CD4-positive, alpha-beta T cell (primary cell): ENCODE results near the gene SCIMP. TPM values are rescaled to one million over a fixed set of nuclear protein-coding genes. Genes with fewer than 3 reads are reported as not detected.
"Not testable (repeated sequence)": the region's sequence is repeated elsewhere in the genome, so short reads cannot be mapped to it uniquely, and the experiment has no call there.

ENCODE experiments used
- ATAC-seq: fragments of 200-7000 bp; cut with Tn5 transposase; one replicate; pipeline ENCODE4 v1.10.0; 2022; ENCODE audit warnings: mild to moderate bottlenecking; ENCODE audit not compliant: poor library complexity
- CTCF ChIA-PET: fragments of 350-600 bp; sonication (Branson Sonifier 250); formaldehyde crosslinking; loops from one replicate; lab custom pipeline; 2021; ENCODE audit warnings: antibody characterized with exemption, inconsistent platforms; lab: Charles Lee
- POLR2A ChIA-PET: fragments of 350-600 bp; sonication (Branson Sonifier 250); formaldehyde crosslinking; loops from one replicate; lab custom pipeline; 2021; ENCODE audit warnings: antibody characterized with exemption, inconsistent platforms; lab: Charles Lee
- DNase-seq, 14 experiments: peaks; one replicate each; pipeline ENCODE4 v3.0.0-alpha.2; 2013 to 2020; ENCODE audit warnings: mixed read lengths in 2 of 14
- H3K27ac ChIP-seq, 2 donors: one replicate each; pipeline versions ENCODE4 v1.5.1 to v1.7.0; 2013; ENCODE audit warnings: low read length in 2 of 2, low read depth in 1 of 2, mild to moderate bottlenecking in 1 of 2
- H3K27me3 ChIP-seq, 2 experiments: 1 replicate in 1 of 2; 2 replicates in 1 of 2; pipeline versions ENCODE4 v1.6.1 to v1.7.0; 2013; ENCODE audit warnings: low read length in 2 of 2, control low read depth in 1 of 2, mild to moderate bottlenecking in 1 of 2, moderate library complexity in 1 of 2; ENCODE audit not compliant: insufficient read depth in 2 of 2, control insufficient read depth in 1 of 2
- H3K36me3 ChIP-seq: one replicate; pipeline ENCODE4 v1.6.1; 2013; ENCODE audit warnings: low read length, control low read depth; ENCODE audit not compliant: insufficient read depth
- H3K4me1 ChIP-seq: one replicate; pipeline ENCODE4 v1.6.1; 2013; ENCODE audit warnings: low read length, control low read depth; ENCODE audit not compliant: insufficient read depth
- H3K4me3 ChIP-seq: one replicate; pipeline ENCODE4 v1.5.1; 2013; ENCODE audit warnings: mild to moderate bottlenecking, low read length, moderate library complexity
- H3K9me3 ChIP-seq, 2 experiments: 1 replicate in 1 of 2; 2 replicates in 1 of 2; pipeline versions ENCODE4 v1.6.1 to v1.7.0; 2013; ENCODE audit warnings: low read length in 2 of 2, mild to moderate bottlenecking in 2 of 2, control low read depth in 1 of 2, moderate library complexity in 1 of 2; ENCODE audit not compliant: control insufficient read depth in 1 of 2, insufficient read depth in 1 of 2
- H3K27ac Mint-ChIP-seq: one replicate; pipeline ENCODE4 v1.8.0; 2020; ENCODE audit warnings: mixed read lengths
- H3K27me3 Mint-ChIP-seq: one replicate; pipeline ENCODE4 v1.8.0; 2021; ENCODE audit warnings: mixed read lengths
- H3K36me3 Mint-ChIP-seq: one replicate; pipeline ENCODE4 v1.8.0; 2021; ENCODE audit warnings: low read depth, mixed read lengths
- H3K4me1 Mint-ChIP-seq: one replicate; pipeline ENCODE4 v1.8.0; 2021; ENCODE audit warnings: low read depth, mixed read lengths
- H3K4me3 Mint-ChIP-seq: one replicate; pipeline ENCODE4 v1.8.0; 2020; ENCODE audit warnings: mild to moderate bottlenecking, mixed read lengths
- H3K9me3 Mint-ChIP-seq: one replicate; pipeline ENCODE4 v1.8.0; 2020; ENCODE audit warnings: mixed read lengths
- intact Hi-C, 2 experiments: fragments of 100-400 bp; cut with DNase I in 1 of 2; cut with micrococcal nuclease in 1 of 2; formaldehyde crosslinking; loops; one replicate each; pipeline versions ENCODE4 v1.15.1 to v1.9.0; 2023 to 2025; cut with DNase I, micrococcal nuclease
- total RNA-seq, 174 experiments: library from RNA in 2 of 174; stranded (reverse) in 2 of 174; gene quantifications; one replicate each; pipeline ENCODE4 v1.2.3 and lab custom pipeline; 2021 to 2026
- TF ChIP-seq, protein P1 (sequence below): fragments of 200-600 bp; IDR thresholded peaks from one replicate; pipeline ENCODE4 v1.8.0; 2022; ENCODE audit warnings: antibody characterized with exemption, mild to moderate bottlenecking

The SCIMP gene
- total RNA-seq, 2 experiments from 2014 or later = 0.31 to 0.47 TPM

DNA sequence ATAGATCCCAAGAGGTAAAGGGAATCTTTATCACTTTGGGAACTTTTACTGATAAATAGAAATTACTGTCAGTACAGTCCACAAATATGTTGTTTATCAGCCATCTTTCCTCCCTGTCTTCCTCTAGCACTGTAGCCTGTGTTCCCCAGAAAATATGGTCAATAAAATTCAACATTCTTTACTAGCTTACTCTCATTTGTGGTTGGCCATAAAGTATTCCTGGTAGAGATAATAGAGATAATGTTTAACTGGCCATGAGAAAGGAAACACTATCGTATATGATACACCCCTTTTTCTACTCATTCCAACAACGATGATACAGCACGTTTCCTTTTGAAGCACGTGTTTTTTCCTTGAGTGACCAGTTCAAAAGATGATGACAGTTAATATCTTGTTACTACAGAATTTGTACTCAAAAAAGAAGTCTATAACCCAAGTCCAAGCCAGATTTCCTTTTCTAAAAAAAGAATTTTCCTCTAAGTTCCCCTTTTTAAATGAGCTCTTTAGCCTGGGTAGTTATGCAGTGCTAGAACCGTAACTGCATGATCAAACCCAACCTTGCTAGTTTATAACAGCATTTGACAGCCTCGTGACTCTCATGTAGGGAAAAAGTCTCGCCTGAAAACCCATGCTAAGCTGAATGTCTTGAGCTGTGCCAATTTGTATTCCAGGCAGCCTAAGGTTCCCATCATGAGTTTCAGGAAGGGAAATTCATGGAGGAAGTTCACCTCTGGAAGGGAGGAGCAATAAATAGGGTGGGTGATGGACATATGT is 68.7 kb downstream of the SCIMP start:
- H3K27ac ChIP-seq, H3K27ac Mint-ChIP-seq, H3K4me1 ChIP-seq, H3K4me3 ChIP-seq, H3K27me3 ChIP-seq, H3K36me3 ChIP-seq, H3K9me3 ChIP-seq, H3K36me3 Mint-ChIP-seq, DNase-seq, H3K4me1 Mint-ChIP-seq, H3K4me3 Mint-ChIP-seq, intact Hi-C loops, POLR2A ChIA-PET, CTCF ChIA-PET, H3K9me3 Mint-ChIP-seq, ATAC-seq: not testable (repeated sequence)
- peaks cover 31% of the 10 kb centered on the region for H3K27me3 Mint-ChIP-seq

DNA sequence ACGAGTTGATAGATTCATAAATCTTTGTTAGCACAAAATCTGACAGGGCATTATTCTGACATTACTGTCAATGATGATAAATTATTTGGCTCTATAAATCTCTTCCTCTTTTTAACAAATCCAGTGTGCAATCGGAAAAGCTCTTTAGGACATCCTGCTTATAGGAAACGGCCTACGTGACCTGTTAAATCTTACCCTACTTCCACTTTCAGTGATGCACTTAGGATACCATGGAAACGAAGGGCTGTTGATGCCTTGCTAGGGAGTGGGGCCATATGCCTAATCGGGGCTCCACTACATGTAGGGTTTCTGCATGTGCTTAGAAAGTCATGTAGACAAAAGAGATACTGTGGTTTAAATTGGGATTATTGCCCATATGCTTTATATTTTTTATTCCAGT is 70.2 kb downstream of the SCIMP start:
- CTCF ChIA-PET = no interaction called here
- no peaks in the 10 kb centered on the region for H3K4me1 Mint-ChIP-seq
- H3K27me3 Mint-ChIP-seq = peaks cover 40% of the 10 kb centered on the region
- Histone ChIP-seq H3K27me3 (peaks cover 0 to 3% of the 10 kb centered on the region in 2 experiments), H3K4me3 (no peak overlapping the region), H3K9me3 (no peaks in the 10 kb centered on the region), H3K36me3 (no peaks in the 10 kb centered on the region), H3K4me1 (no peaks in the 10 kb centered on the region), H3K27ac (no peak overlapping the region)
- H3K27ac Mint-ChIP-seq = no peak overlapping the region
- ATAC-seq (no peak), DNase-seq (peak in 1 of 14 experiments; percentile 11)
- H3K36me3 Mint-ChIP-seq = no peaks in the 10 kb centered on the region
- POLR2A ChIA-PET = no interaction called here
- TF ChIP-seq, protein P1, sequence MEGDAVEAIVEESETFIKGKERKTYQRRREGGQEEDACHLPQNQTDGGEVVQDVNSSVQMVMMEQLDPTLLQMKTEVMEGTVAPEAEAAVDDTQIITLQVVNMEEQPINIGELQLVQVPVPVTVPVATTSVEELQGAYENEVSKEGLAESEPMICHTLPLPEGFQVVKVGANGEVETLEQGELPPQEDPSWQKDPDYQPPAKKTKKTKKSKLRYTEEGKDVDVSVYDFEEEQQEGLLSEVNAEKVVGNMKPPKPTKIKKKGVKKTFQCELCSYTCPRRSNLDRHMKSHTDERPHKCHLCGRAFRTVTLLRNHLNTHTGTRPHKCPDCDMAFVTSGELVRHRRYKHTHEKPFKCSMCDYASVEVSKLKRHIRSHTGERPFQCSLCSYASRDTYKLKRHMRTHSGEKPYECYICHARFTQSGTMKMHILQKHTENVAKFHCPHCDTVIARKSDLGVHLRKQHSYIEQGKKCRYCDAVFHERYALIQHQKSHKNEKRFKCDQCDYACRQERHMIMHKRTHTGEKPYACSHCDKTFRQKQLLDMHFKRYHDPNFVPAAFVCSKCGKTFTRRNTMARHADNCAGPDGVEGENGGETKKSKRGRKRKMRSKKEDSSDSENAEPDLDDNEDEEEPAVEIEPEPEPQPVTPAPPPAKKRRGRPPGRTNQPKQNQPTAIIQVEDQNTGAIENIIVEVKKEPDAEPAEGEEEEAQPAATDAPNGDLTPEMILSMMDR = no peak
- intact Hi-C loops = no loop called here
- no peak overlapping the region for H3K4me3 Mint-ChIP-seq
- H3K9me3 Mint-ChIP-seq = no peaks in the 10 kb centered on the region

DNA sequence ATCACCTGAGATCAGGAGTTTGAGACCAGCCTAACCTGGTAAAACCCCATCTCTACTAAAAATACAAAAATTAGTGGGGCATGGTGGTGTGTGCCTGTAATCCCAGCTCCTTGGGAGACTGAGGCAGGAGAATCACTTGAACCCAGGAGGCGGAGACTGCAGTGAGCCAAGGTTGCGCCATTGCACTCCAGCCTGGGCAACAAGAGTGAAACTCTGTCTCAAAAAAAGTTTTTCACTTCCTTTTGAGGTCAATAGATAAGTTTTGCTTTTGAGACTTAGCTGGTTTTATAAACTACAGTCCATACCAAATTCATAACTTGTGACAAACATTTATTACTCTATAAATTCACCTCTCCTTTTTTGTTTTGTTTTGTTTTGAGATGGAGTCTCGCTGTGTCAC is 72.9 kb downstream of the SCIMP start:
- H3K4me1 ChIP-seq, H3K4me3 ChIP-seq, H3K9me3 ChIP-seq, DNase-seq, H3K27ac Mint-ChIP-seq, H3K9me3 Mint-ChIP-seq, CTCF ChIA-PET, intact Hi-C loops, ATAC-seq, H3K4me1 Mint-ChIP-seq, H3K4me3 Mint-ChIP-seq, H3K36me3 ChIP-seq, H3K36me3 Mint-ChIP-seq, POLR2A ChIA-PET, H3K27ac ChIP-seq, H3K27me3 ChIP-seq: not testable (repeated sequence)
- peaks cover 54% of the 10 kb centered on the region for H3K27me3 Mint-ChIP-seq

GRCh38 chr17:5160702-5161101 is 74.0 kb downstream of the SCIMP start:
- H3K4me3 Mint-ChIP-seq, H3K9me3 Mint-ChIP-seq, H3K9me3 ChIP-seq, H3K4me3 ChIP-seq, H3K36me3 ChIP-seq, H3K36me3 Mint-ChIP-seq, DNase-seq, H3K4me1 Mint-ChIP-seq, ATAC-seq, H3K27ac ChIP-seq, H3K4me1 ChIP-seq, H3K27me3 ChIP-seq, H3K27ac Mint-ChIP-seq, CTCF ChIA-PET, POLR2A ChIA-PET, intact Hi-C loops: not testable (repeated sequence)
- H3K27me3 Mint-ChIP-seq = peaks cover 47% of the 10 kb centered on the region

Other genes with a start within 250 kb of the SCIMP start
- gene CAMTA2, start 247.2 kb downstream of the SCIMP start, total RNA-seq = 10 to 100 TPM; 41.6 to 51.3 TPM
- under 1 TPM in 1 of 2 experiments, not detected in 1; 0.19 TPM for gene INCA1, start 237.3 kb downstream of the SCIMP start, total RNA-seq
- 10 to 100 TPM; 10.2 to 12.2 TPM for gene KIF1C, start 236.9 kb downstream of the SCIMP start, total RNA-seq
- under 1 TPM in 1 of 2 experiments, not detected in 1; 0.17 TPM for gene SLC52A1, start 199.4 kb downstream of the SCIMP start, total RNA-seq
- gene ZFP3, start 156.4 kb downstream of the SCIMP start, total RNA-seq = 1 to 10 TPM; 2.4 TPM
- 1 to 10 TPM; 2.1 to 3.6 TPM for gene ZNF232, start 123.0 kb downstream of the SCIMP start, total RNA-seq
- under 1 TPM; 0.05 to 0.08 TPM for gene USP6, start 118.8 kb downstream of the SCIMP start, total RNA-seq
- gene ZNF594, start 43.0 kb downstream of the SCIMP start, total RNA-seq = 1 to 10 TPM; 2.2 to 3.1 TPM
- 10 to 100 TPM; 27.4 to 31.8 TPM for gene RABEP1, start 47.4 kb upstream of the SCIMP start, total RNA-seq
- gene NUP88, start 184.8 kb upstream of the SCIMP start, total RNA-seq = 100 to 1,000 TPM; 129 to 142 TPM
- gene RPAIN, start 185.3 kb upstream of the SCIMP start, total RNA-seq = 10 to 100 TPM; 68.7 to 77.5 TPM
- 10 to 100 TPM; 59.9 to 62.9 TPM for gene C1QBP, start 204.3 kb upstream of the SCIMP start, total RNA-seq
- gene DHX33, start 234.1 kb upstream of the SCIMP start, total RNA-seq = 1 to 10 TPM; 2.5 to 2.9 TPM